Kidney glomerular epithelial cell (primary cell): ENCODE measurements around the gene CHMP3.
A peak's percentile ranks its signal among the peaks of the same experiment; 100 is the strongest.
"Not testable (repeated sequence)": the region's sequence is repeated elsewhere in the genome, so short reads cannot be mapped to it uniquely, and the experiment has no call there.

Experiments used
- DNase-seq: peaks from one replicate; lab custom pipeline; 2025; lab: John Stamatoyannopoulos, UW

The CHMP3 gene

GRCh38 chr2:86562922-86563649, at the start of gene CHMP3:
CHMP3 (minus strand) TSS chr2:86563443; CDS start chr2:86563348, 95 bp downstream.
- DNase-seq, result peak; percentile 97

- no peak for DNase-seq
These were observed 47.6 kb upstream of the CHMP3 start for GRCh38 chr2:86610871-86611270.

GRCh38 chr2:86608832-86609410, 45.7 kb upstream of the CHMP3 start:
- no peak for DNase-seq

GRCh38 chr2:86603905-86604304, 40.7 kb upstream of the CHMP3 start:
- no peak for DNase-seq

GRCh38 chr2:86598966-86599365, 35.7 kb upstream of the CHMP3 start:
- no peak for DNase-seq

GRCh38 chr2:86596118-86596517, 32.9 kb upstream of the CHMP3 start:
- no peak for DNase-seq

- DNase-seq, result no peak
These were observed 30.0 kb upstream of the CHMP3 start for GRCh38 chr2:86593266-86593665.

- DNase-seq, result no peak
These were observed 29.4 kb upstream of the CHMP3 start for GRCh38 chr2:86592547-86593230.

GRCh38 chr2:86589701-86590100, 26.5 kb upstream of the CHMP3 start:
- not testable (repeated sequence) for DNase-seq

- DNase-seq, result peak; percentile 2
These were observed 21.1 kb upstream of the CHMP3 start for GRCh38 chr2:86584151-86584913.

- no peak for DNase-seq
These were observed 17.3 kb upstream of the CHMP3 start for GRCh38 chr2:86580560-86580959.

- no peak for DNase-seq
These were observed 14.7 kb upstream of the CHMP3 start for GRCh38 chr2:86577817-86578456.

- DNase-seq, result no peak
These were observed 6.8 kb upstream of the CHMP3 start for GRCh38 chr2:86570059-86570458.

GRCh38 chr2:86566821-86567190, 3.6 kb upstream of the CHMP3 start:
- no peak for DNase-seq

- DNase-seq, result no peak
These were observed 3.0 kb upstream of the CHMP3 start for GRCh38 chr2:86566158-86566820.

GRCh38 chr2:86563650-86564061, 413 bp upstream of the CHMP3 start:
- no peak for DNase-seq

- peak; percentile 37 for DNase-seq
These were observed 740 bp downstream of the CHMP3 start for GRCh38 chr2:86562485-86562921.

GRCh38 chr2:86557836-86558235, 5.4 kb downstream of the CHMP3 start:
- DNase-seq, result no peak

- no peak for DNase-seq
These were observed 6.7 kb downstream of the CHMP3 start for GRCh38 chr2:86556508-86556907.

GRCh38 chr2:86552889-86553288, 10.4 kb downstream of the CHMP3 start:
- no peak for DNase-seq

GRCh38 chr2:86549963-86550725, 13.1 kb downstream of the CHMP3 start:
- not testable (repeated sequence) for DNase-seq
